ENCODE results near the gene MDP1.

The MDP1 gene

DNA sequence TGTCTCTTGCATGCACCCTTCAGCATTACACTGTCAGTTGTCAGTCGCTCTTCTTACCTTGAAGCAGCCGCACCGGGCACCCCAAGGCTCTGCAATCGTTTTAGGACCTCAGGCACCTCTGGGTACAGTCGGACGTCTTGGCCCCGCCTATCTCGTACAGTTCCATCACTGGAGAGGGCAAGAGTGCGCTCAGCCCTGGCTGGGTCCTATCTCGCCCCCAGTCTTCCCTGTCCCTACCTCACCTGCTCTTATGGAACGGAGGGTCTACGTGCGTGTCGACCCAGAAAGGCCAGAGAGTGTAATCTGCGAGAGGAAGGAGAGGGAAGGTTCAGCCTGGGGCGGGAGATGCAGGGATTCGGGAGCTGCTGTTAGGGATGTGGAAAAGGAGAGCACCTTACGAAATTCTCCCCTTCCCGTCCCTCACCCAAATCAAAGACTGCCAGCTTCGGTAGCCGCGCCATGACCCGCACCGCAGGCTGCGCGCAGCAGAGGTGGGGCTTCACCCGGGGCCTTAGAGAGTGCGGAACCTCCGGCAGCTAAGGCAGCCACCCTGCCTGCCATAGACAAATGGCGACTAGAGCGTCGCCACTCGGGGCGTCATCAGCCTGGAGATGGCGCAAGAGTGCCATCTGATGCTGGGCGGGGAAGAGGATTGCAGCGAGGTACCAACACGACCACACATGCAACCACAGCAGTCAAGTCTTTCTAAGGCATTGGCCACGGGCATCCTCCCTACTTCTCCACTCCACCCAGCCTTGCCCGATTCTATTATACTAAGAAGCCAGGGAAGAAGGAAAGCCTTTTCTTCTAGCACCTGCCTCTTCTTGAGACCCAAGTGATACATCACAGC is at the start of gene MDP1:
MDP1 (minus strand) TSS at position 572 of the 850 bp plus-strand sequence; CDS start at position 461, 111 bp downstream.
- DNase-seq: peak; percentile 89

DNA sequence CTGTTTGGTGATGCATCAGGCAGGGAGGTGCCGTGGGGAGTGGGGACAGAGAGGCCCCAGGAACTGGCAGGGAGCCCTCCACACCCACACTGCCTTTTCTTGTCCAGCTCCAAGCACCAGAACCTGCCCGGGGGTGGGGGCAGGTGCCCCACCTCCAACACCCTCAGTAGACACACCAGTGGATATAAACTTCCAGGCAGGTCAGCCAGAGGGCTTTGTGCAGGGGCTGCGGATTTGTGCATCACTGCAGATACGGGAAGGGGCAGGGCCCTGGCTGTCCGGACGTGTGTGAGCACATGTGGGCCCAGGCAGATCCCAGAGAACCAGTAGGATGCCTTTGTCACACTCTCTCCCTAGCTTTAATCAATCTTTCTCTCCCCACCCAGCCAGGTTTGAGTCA is 48.4 kb upstream of the MDP1 start:
- no peak for DNase-seq

DNA sequence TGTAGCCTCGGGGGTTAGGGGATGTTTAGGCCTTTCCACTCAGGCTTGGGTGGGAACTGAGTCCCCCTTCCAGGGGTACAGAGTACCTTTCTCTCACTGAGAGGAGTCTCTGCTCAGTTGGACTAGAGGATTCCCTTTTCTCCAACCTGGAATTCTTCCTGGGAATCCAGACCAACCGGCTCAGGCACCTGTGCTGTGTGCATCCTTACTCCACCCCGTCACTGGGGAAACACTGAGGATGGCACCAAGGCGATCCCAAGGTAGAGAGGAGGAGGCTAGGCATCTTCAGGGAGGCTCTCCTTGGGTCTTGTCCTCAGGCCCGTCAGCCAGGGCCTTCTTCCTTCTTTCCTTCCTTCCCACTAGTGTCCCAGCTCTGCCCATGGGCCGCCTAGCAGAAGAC is 48.0 kb upstream of the MDP1 start:
- DNase-seq: no peak

DNA sequence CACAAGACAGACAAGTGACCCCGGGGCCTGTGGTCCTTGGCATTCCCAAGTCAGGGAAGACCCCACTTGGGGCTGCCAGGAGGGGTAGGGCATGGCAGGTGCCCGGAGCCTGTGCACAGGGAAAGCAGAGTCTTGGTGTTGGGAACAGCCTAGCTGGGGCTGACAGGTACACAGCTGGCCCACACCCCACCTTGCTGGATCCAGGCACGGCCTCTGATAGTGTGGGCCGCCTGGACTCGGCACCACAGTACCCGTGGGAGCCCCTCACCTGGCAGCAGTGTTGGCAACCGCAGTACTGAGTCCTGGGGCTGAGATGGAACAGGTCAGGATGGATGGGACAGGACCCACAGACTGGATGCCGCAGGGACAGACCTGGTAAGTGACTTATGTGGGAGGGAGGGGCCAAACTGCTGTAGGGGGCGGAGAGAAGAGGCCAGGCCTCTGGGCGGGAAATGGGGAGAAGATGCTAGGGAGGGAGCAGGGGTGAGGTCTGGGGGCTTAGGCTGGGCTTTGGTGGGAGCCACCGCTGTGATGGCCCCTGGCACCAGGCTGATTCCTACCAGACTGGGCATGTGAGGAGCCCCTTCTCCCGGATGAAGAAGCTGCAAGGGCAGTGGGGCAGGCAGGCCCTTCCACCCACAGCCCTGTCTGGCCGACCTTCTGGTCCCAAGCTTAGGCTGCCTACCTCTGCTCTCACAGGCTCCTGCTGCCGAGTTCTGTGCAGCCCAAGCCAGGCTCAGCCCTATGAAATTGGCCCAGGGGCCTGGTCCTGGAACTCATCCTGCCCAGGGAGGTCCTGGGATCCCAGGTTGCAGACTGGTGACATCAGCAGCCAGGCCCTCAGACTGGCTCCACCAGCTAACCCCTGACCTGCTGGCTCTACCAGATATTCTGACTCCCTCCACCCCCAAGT is 47.2 kb upstream of the MDP1 start, which contains the start of gene TGM1:
TGM1 (minus strand) TSS at position 357 of the 913 bp plus-strand sequence. CDS start 825 bp downstream, outside the sequence.
- DNase-seq: no peak

DNA sequence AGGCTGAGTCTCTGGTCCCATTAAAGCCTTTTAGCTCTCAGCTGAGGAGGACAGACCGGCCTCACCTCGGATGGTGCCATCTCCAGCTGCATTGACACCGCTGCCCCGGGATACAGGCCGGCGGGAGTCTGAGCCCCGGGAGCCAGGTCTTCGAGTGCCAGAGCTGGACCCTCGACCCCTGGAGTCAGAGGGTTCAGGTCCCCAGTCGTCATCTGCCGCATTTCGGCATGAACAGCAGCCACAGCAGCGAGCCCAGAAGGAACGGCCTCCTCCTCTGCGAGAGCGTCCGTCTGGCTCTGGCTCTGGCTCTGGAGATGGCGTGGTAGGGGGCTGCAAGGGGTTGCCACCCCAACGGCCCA is 46.1 kb upstream of the MDP1 start:
- DNase-seq: no peak

DNA sequence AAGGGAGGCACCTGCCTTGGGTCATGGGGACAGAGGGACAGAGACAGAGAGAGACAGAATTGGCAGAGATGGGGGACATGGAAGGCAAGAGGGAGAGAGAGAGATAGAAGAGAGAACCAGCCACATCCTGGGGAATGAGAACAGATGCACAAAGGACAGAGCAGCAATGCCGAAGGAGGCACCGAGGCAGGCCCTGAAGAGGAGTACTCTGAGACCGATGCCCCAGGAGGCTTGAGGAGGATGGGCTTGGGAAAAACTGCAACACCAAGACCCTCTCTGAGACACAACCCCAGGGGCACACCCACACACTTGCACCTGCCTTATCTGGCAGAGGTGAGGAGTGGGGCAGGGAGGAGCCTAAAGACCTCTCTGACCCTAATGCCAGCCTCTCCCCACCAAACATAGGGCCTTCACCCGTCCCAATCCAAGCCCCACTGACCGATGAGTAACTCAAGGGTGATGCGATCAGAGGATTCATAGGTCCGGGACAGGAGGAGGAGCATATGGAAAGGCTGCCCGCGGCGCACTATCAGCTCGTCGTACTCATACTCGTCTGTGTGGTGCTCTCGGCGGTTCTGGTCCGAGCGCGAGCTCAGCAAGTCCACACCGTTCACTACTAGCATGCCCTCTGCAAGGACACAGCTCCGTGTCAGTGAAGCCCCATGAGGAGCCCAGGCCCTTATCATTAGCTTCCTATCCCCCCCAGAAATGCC is 45.5 kb upstream of the MDP1 start:
- no peak for DNase-seq

DNA sequence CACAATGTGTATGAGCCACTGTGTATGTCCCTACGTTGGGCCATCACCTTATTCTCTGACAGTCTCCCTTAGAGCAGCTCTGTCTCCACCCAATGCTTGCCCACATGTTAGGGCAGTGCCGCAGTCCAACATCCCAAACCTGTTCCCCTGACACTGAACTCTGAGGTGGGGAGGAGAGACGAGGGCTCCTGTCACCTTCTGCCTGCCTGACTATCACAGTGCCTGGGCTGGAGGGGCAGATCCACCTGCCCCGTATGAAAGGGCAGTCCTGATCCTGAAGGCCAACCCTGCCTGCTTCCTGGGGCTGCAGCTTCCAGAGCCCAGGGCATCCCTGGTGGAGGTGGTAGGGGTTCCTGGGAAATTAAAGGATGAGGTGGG is 44.9 kb upstream of the MDP1 start:
- DNase-seq: no peak

DNA sequence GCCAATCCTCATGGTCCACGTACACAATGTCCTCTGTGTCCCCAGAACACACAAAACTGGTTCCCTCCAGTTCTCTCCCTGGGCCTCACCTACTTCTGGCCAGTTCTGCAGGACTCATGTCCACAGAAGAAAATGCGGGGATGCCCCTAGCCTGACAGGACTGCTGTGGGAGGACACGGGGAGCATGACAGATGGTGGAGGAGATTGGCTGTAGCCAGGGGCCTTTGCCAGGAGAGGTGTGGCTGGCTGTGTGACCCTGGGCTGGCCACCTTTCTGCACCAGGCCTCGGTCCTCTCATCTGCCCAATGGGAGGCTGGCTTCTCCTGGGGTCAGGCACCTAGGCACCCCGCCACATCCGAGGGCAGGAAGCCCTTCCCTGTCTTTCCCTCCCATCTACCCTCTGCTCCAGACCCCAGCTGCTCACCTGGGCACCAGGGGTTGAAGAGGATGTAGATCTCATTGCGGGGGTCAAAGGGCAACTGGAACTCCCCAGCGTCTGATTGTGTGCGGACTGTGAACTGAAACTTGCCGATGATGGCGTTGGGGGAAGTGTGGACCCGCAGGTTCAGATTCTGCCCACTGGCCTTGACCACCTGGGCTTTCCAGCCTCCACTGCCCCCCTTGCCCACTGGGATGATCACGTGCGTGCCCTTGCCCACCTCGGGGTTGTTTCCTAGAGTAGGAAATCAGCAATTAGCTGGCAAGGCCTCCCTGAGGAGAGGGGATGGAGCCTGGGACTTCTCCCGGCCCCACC is 44.3 kb upstream of the MDP1 start:
- no peak for DNase-seq

DNA sequence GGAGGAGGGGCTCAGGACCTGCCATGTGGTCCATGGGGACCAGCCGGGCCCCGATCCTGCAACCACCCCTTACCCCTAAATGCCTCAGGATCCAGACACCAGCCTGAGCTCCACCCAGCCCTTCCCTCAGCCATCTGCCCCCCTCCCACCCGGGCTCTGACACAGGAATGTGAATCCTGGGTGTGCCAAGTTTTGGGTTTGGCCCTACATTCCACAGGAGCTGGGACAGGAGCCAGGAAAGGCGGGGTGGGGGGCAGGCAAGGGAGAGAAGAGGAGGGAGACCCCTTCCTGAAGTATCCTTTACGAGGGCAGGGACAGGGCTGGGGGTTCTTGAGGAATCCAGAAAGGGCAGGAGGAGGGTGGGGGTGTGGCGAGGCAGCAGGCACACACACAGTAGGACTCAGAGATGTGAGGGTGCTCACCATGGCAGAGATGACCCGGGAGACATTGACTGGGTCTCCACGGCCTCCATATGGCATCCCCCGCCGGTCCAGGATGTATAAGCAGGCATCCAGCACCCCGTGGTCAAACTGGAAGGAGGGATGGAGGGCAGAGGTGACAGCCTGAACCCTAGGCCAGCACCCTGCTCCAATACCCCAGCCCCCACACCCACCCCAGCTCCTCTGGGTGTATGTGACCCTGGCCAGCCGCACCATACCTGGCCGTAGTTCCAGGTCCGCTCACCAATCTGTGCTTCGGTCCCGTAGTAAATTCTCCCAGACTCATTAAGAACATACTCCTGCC is 43.6 kb upstream of the MDP1 start:
- DNase-seq: no peak

DNA sequence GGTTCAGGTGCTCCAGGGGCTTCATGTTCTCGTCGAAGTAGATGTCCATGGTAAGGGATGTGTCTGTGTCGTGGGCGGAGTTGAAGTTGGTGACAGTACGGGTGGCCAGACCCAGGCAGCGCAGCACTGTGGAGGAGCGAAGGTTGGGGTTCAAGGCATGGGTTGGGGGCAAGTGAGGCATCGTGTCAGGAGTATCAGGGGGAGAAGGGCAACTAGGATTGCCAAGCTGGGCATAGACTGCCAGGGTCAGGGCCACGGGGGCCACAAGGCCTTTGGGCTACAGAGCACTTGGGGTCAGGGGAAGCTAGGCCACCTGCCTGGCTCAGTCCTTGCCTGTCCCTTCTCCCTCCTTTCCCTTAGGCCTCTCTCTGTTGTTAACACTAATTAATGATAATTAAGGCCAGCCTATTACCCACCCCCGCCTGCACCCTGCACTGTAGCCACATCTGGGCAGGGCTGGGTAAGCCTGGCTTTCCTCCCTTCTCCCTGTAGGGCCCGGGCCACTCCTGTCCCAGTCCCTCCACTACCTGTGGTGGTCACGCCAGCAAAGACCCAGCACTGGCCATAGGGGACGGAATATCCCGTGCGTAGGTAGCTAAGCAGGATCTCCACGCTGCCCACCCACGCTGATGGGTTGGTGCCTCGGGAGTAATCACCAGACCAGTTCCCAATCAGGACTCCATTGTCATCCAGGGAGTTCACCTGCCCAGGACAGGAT is 42.8 kb upstream of the MDP1 start:
- no peak for DNase-seq

DNA sequence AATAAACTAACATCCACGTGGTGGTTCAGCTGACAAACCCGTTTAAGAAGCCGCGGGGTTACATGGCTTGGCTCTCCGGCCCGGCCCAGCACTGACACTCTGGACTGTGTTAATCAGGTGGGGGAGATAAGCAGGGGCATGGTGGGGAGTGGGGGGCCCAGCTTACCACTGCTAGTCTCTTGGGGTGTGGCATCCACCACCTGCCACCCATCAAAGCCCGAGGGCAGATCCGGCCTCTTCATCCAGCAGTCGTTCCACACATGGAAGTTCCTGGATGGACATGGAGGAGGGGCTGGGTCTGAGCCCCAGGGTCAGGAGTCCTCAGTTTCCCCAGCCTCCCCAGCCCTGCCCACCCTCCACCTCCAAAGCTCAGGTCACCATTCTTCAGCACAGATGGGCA is 42.3 kb upstream of the MDP1 start:
- no peak for DNase-seq

DNA sequence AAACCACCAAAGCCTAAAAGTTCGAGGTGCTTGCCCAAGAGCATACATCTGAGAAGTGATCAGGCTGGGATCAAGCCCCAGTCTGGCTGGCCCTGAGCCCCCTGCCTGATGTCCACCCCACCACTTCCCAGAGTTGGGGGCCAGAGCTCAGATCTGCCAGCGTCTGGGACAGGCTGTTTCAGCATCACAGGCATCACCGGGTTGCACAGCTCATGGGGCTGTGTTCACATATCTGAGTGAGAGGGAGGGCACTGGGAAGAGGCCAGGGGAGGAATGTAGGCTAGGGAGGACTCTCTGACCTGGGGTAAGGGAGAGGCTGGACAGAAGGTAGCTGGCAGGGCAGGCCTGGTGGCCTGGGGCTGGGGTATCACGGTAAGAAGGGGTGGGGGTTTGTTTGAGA is 41.1 kb upstream of the MDP1 start:
- no peak for DNase-seq

DNA sequence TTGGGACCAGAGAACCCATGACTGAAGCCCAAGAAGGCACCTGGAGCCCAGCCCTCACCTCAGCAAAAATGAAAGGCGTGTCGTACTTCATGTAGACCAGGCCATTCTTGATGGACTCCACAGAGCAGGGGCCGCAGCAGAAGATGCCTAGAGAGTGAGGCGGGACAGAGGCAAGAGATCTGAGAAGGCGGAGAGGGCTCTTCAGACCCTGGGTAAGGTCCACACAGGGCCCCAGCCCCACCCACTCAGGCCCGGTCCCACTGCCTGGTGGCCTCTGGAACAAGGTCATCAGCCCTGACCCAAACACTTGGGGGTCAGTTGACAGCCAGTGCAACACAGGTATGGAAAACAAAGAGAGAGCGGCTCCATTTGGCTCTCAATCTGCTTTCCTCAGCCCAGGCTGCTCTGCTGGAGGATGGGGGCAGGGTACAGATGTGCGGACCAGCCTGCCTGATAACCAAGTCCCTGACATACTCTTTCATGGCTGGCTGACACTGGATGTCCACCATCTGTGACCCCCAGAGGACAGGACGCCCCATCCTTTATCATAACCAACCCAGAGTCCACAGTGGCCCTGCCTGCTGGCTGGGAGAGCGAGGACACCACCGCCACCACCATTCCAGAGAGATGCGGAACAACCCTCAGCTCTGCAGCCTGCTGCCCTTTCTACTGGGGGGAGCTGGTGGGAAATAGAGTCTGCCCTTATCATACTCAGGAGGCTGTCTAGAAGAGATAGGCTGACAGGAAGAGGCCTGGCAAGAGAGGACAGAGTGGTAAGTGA is 40.3 kb upstream of the MDP1 start:
- no peak for DNase-seq

DNA sequence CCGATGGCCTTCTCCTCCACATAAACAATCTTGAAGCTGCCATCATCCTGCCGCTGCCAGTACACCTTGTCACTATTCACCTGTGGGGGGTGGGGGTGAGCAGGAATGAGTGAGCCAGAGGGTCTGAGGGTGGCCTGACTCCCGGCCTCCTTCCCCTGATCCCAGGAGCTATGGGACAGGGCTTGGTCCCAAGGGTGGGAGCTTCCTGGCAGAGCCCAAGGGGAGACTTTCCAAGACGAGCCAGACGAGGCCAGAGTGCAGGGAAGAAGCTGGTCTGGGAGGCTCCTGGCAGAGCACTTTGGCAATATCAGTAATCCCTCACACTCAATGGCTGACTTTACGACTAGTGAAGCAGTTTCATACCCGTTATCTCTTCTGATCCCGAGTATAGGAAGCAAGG is 39.6 kb upstream of the MDP1 start:
- no peak for DNase-seq

DNA sequence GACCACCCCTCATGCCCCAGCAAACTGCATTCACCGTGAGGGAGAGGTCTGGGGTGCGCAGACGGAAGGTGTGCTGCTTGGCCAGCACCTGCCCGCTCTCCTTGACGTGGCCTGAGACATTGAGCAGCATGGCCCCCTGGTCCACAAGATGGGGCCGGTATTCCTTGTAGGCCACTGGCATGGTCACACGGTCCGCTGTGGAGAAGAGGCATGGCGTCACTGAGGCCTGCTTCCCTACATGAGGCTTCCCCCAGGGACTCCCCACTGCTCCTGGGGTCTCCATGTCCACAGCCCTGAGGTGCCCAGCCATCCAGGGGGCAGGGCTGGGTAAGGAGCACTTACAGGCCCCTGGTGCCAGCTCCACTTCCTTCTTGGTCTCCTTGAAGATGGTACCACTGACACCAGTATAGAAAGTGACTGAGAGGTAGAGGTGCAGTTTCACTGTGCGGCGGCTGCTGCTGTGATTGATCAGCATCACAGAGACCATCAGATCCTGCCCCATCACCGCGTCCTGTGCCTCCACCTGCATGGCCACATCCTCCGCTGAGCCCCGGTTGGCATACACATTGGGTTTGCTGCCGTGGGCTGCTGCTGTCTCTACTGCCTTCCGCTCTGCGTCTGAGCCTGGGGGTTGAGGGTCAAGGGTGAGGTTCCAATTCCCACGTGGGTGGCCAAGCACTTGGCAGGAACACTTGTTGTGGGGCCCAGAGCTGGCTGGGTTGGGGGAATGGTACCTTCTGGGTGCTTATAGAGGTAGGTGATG is 38.9 kb upstream of the MDP1 start:
- no peak for DNase-seq

DNA sequence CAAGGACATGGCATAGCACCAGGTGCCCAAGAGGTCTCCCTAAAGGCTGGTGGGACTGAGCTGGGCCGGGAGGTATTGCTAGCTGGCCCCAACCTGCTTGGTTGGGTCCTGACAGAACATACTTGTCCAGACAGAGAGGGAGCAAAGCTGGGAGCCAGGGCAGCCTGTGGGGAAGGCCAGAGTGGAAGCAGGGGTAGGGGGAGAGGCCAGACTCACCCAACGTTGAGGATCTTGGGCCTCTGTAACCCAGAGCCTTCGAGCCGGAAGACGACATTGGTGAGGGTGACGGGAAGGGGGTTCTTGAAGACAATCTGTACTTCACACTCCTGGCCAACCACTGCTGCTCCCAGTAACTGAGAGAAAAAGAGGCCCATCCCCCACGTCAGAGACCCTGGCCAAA is 38.1 kb upstream of the MDP1 start:
- no peak for DNase-seq

DNA sequence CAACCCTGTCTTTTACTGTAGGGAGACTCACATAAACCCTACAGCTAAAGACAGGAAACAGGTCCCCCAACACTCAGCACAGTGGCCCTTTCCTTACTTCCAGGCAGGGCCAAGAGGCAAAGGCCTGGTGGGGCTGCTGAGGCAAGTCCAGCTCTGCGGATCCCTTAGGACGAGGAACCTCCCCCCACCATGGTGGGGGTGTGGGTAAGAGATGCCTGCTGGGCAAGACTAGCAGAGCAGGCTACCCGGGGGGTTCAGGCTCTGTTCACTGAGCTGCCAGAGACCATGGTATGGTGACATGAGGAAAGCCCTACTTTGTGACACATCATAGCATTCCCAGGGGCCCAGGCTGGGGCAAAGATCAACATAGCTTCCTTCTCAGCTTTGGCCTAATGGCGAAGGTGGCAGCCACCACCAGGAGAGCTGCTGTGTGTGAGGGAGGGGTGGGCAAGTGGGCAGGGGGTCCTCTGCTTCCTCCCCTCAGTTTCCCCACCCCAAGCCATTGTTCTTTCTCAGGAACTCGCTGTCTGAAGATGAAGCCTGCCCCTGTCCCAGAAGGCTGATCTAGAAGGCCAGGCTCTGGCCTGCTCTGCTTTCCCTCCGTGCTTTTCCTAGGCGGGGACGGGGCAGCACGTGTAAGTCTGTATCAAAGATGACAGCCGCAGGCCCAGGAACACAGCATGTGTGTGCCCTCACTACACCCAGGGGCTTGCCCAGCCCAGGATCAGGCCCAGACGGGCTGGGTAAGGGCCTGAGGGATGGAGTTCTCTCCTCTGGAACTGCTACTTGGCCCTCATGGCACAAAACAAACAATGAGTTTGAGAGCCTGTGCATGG is 36.6 kb upstream of the MDP1 start:
- DNase-seq: no peak

DNA sequence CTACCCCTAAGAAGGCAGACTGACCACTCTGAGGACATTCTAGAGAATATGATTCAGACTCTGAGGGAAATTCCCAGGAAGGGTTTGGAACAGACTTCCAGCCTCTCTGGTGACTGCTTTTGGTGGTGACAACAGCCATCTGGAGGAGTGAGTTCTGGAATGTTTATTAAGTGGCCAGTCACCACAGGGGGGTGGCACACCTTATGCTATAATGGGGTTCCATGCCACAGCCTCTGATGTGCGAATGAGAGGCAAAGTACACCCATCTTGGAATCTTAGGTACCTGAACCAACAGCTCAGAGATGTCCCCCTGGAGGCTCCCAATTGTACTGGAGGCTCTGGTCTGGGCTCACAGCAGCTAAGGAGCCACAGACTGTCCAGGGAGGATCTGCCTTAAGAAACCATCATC is 36.0 kb upstream of the MDP1 start:
- DNase-seq: no peak

DNA sequence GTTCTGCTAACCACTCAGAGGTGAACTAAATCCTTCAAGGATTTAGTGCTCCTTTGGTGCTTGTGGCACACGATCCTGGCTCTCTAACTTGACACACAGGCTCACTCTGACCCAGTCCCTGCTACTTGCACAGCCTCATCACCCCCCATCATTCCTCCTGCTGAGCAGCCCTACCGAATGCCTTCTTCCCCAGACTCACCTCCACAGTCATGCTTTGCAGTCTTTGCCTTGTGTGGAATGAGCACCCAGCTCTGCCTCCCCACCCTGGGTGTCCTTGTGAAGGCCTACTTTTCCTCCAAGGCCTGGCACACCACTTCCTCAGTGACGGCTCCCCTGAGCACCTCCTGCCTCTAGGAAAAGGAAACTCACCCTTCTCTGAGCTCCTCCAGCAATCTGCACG is 34.5 kb upstream of the MDP1 start:
- no peak for DNase-seq
